Testis (tissue), 2 donors: ENCODE results near the gene SH2D4B.

Experiments
- POLR2A ChIP-seq: fragments of 450-650 bp; IDR thresholded peaks from one replicate; pipeline ENCODE4 v1.6.1; 2017; ENCODE audit warnings: antibody characterized with exemption, mild to moderate bottlenecking, moderate library complexity
- TF ChIP-seq, protein P1 (sequence below), 3 experiments: fragments of 450-650 bp in 2 of 3; fragments of 200-600 bp in 1 of 3; sonication (generic) in 1 of 3; IDR thresholded peaks; one replicate each; pipeline ENCODE4 v1.5.1; 2016 to 2019; ENCODE audit warnings: antibody characterized with exemption in 3 of 3, mild to moderate bottlenecking in 2 of 3, moderate library complexity in 1 of 3

DNA sequence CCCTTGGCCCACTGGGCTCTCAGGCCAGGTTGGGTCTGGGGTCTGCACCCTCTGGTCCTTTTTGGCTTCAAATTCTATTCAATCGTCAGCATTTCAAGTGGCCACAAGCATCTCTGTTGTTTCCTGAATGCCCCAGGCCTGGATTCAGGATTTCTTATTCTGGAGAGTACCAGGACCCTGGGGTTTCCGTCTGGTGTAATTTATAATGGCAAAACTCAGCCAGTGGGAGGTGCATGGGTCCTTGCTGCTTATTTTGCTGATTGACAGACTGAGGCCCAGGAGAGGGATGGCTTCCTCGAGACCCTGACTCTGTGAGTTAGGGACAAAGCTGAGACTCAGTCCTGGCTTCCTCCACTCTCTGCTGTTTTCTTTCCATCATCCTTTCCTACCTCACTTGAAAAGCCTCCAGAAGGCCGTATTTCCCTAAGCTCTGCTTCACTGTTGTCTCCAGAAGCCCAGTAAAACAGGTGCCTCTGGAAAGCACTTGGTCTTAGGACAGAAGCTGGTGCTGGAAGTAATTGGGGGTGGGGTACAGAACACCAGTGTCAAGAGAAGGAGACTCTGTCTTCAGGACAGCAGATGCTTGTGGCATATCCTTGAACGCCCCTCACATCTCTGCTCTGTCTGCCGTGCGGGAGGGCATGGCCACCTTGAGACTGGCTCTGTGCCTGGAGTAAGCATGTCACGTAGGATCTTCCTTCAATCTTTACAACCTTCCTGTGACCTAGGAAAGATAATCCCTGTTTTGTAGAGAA is 39.4 kb upstream of the SH2D4B start:
- TF ChIP-seq, protein P1, sequence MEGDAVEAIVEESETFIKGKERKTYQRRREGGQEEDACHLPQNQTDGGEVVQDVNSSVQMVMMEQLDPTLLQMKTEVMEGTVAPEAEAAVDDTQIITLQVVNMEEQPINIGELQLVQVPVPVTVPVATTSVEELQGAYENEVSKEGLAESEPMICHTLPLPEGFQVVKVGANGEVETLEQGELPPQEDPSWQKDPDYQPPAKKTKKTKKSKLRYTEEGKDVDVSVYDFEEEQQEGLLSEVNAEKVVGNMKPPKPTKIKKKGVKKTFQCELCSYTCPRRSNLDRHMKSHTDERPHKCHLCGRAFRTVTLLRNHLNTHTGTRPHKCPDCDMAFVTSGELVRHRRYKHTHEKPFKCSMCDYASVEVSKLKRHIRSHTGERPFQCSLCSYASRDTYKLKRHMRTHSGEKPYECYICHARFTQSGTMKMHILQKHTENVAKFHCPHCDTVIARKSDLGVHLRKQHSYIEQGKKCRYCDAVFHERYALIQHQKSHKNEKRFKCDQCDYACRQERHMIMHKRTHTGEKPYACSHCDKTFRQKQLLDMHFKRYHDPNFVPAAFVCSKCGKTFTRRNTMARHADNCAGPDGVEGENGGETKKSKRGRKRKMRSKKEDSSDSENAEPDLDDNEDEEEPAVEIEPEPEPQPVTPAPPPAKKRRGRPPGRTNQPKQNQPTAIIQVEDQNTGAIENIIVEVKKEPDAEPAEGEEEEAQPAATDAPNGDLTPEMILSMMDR (IDR thresholded peaks at IDR 0.05): no peak
- no peak for TF ChIP-seq POLR2A
